Parathyroid adenoma (tissue), 2 donors: Measurements from ENCODE around the gene PES1.

Source experiments
- H2AFZ ChIP-seq: fragments of 300-600 bp; sonication (generic); one replicate; pipeline ENCODE4 v1.7.0; 2017; ENCODE audit warnings: antibody characterized with exemption, mild to moderate bottlenecking
- H3K27ac ChIP-seq: fragments of 300-600 bp; sonication (generic); one replicate; pipeline ENCODE4 v1.7.0; 2017
- H3K27me3 ChIP-seq: fragments of 300-600 bp; sonication (generic); one replicate; pipeline ENCODE4 v1.7.0; 2017; ENCODE audit warnings: low read length; ENCODE audit not compliant: control insufficient read depth, insufficient read depth
- H3K36me3 ChIP-seq: fragments of 300-600 bp; sonication (generic); one replicate; pipeline ENCODE4 v1.7.0; 2017; ENCODE audit warnings: low read length; ENCODE audit not compliant: control insufficient read depth, insufficient read depth
- H3K4me1 ChIP-seq: fragments of 300-600 bp; sonication (generic); one replicate; pipeline ENCODE4 v1.7.0; 2017; ENCODE audit warnings: control low read depth
- H3K4me2 ChIP-seq: fragments of 300-600 bp; sonication (generic); one replicate; pipeline ENCODE4 v1.7.0; 2017; ENCODE audit warnings: low read length
- H3K4me3 ChIP-seq: fragments of 300-600 bp; sonication (generic); one replicate; pipeline ENCODE4 v1.7.0; 2017; ENCODE audit warnings: low read depth, low read length
- H3K79me2 ChIP-seq: fragments of 300-600 bp; sonication (generic); one replicate; pipeline ENCODE4 v1.7.0; 2017; ENCODE audit warnings: control low read depth
- H3K9ac ChIP-seq: fragments of 300-600 bp; sonication (generic); one replicate; pipeline ENCODE4 v1.7.0; 2017; ENCODE audit warnings: mild to moderate bottlenecking
- H3K9me3 ChIP-seq: fragments of 300-600 bp; sonication (generic); one replicate; pipeline ENCODE4 v1.7.0; 2017; ENCODE audit warnings: low read length; ENCODE audit not compliant: control insufficient read depth
- CTCF ChIP-seq: fragments of 300-600 bp; sonication (generic); IDR thresholded peaks from one replicate; pipeline ENCODE4 v1.7.0; 2017; ENCODE audit warnings: antibody characterized with exemption, mild to moderate bottlenecking
- donor health status: primary hyperparathyroidism.

The PES1 gene

GRCh38 chr22:30538280-30538679 is 53.4 kb downstream of the PES1 start:
- Histone ChIP-seq H3K27me3 (no peaks in the 10 kb centered on the region), H2AFZ (no peak overlapping the region), H3K36me3 (no peaks in the 10 kb centered on the region), H3K4me3 (no peak overlapping the region), H3K9me3 (no peaks in the 10 kb centered on the region), H3K4me1 (peaks cover 5% of the 10 kb centered on the region), H3K4me2 (no peak overlapping the region), H3K27ac (no peak overlapping the region), H3K79me2 (no peaks in the 10 kb centered on the region), H3K9ac (no peak overlapping the region)
- no peak for TF ChIP-seq CTCF

- Histone ChIP-seq H3K4me2 (no peak overlapping the region), H3K79me2 (no peaks in the 10 kb centered on the region), H3K27ac (no peak overlapping the region), H3K4me1 (no peaks in the 10 kb centered on the region), H3K27me3 (no peaks in the 10 kb centered on the region), H3K9me3 (no peaks in the 10 kb centered on the region), H2AFZ (no peak overlapping the region), H3K4me3 (no peak overlapping the region), H3K9ac (no peak overlapping the region), H3K36me3 (no peaks in the 10 kb centered on the region)
- TF ChIP-seq CTCF: no peak
Observed at GRCh38 chr22:30537083-30537731, 54.5 kb downstream of the PES1 start.

- TF ChIP-seq CTCF: no peak
- no peak overlapping the region for H2AFZ ChIP-seq
- no peak overlapping the region for H3K4me3 ChIP-seq
- no peak overlapping the region for H3K4me2 ChIP-seq
- H3K36me3 ChIP-seq: no peaks in the 10 kb centered on the region
- H3K79me2 ChIP-seq: no peaks in the 10 kb centered on the region
- no peak overlapping the region for H3K27ac ChIP-seq
- no peaks in the 10 kb centered on the region for H3K27me3 ChIP-seq
- H3K9ac ChIP-seq: no peak overlapping the region
- H3K4me1 ChIP-seq: no peaks in the 10 kb centered on the region
- no peaks in the 10 kb centered on the region for H3K9me3 ChIP-seq
Observed at GRCh38 chr22:30535182-30535581, 56.5 kb downstream of the PES1 start.

- Histone ChIP-seq H3K9me3 (no peaks in the 10 kb centered on the region), H2AFZ (no peak overlapping the region), H3K27ac (no peak overlapping the region), H3K4me3 (no peak overlapping the region), H3K4me2 (no peak overlapping the region), H3K27me3 (no peaks in the 10 kb centered on the region), H3K36me3 (no peaks in the 10 kb centered on the region), H3K4me1 (no peaks in the 10 kb centered on the region), H3K79me2 (no peaks in the 10 kb centered on the region), H3K9ac (no peak overlapping the region)
- no peak for TF ChIP-seq CTCF
Observed at GRCh38 chr22:30531651-30532608, 59.8 kb downstream of the PES1 start.
